Memory B cell (primary cell): ENCODE measurements around the gene FZD2.
"Not testable (repeated sequence)": the region's sequence is repeated elsewhere in the genome, so short reads cannot be mapped to it uniquely, and the experiment has no call there.

Experiments used
- ATAC-seq: fragments of 150-1000 bp; cut with Tn5 transposase; 2 replicates; pipeline ENCODE4 v1.10.0; 2021; ENCODE audit warnings: low read depth, mild to moderate bottlenecking, moderate library complexity
- DNase-seq, 2 donors: peaks; one replicate each; pipeline ENCODE4 v3.0.0; 2022; ENCODE audit warnings: low spot score in 2 of 2
- H3K27ac Mint-ChIP-seq: one replicate; pipeline ENCODE4 v1.8.0; 2022; ENCODE audit warnings: mild to moderate bottlenecking, moderate library complexity, mixed read lengths
- H3K27me3 Mint-ChIP-seq: one replicate; pipeline ENCODE4 v1.8.0; 2022; ENCODE audit warnings: mixed read lengths
- H3K36me3 Mint-ChIP-seq: one replicate; pipeline ENCODE4 v1.8.0; 2022; ENCODE audit warnings: mild to moderate bottlenecking, mixed read lengths
- H3K4me1 Mint-ChIP-seq: one replicate; pipeline ENCODE4 v1.8.0; 2022; ENCODE audit warnings: mixed read lengths
- H3K4me3 Mint-ChIP-seq: one replicate; pipeline ENCODE4 v1.8.0; 2022; ENCODE audit warnings: mild to moderate bottlenecking, moderate library complexity, mixed read lengths
- H3K9me3 Mint-ChIP-seq: one replicate; pipeline ENCODE4 v1.8.0; 2022; ENCODE audit warnings: mixed read lengths

FZD2 gene

DNA sequence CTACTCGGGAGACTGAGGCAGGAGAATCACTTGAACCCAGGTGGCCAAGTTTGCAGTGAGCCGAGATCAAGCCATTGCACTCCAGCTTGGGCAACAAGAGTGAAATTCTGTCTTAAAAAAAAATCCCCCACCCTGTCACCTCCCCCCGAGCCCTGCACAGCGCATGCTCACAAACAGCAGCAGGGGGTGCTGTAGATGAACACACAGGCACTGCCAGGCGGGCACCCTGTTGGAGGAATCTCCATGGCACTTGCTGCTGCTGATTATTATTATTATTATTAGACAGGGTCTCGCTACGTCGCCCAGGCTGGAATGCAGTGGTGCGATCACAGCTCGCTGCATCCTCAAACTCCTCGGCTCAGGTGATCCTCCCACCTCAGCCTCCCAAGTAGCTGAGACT is 24.6 kb downstream of the FZD2 start:
- no peaks in the 10 kb centered on the region for H3K4me1 Mint-ChIP-seq
- no peaks in the 10 kb centered on the region for H3K9me3 Mint-ChIP-seq
- ATAC-seq (peak; percentile 41), DNase-seq (no peak)
- no peaks in the 10 kb centered on the region for H3K36me3 Mint-ChIP-seq
- peaks cover 28% of the 10 kb centered on the region for H3K27me3 Mint-ChIP-seq
- H3K27ac Mint-ChIP-seq, result no peak overlapping the region
- no peak overlapping the region for H3K4me3 Mint-ChIP-seq

DNA sequence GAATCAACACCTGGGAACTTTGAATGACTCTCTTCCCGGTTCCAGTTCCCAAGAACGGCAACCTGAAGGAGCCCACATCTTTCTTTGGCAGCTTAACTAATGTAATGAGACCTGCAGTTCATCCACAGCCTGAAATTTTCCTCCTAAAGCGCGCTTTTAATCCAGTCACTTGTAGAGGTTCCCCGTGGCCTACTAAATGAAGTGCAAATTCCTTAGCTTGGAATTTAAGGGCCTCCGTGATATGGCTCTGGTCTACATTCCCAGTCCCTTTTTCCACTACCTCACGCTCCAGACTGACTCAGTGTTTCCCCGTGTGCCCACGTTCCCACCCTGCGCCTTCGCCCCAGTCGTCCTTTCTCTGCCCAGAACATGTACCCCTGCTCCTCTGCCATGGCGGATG is 27.2 kb downstream of the FZD2 start:
- Mint-ChIP-seq H3K36me3 (no peaks in the 10 kb centered on the region), H3K9me3 (no peaks in the 10 kb centered on the region), H3K4me3 (no peak overlapping the region), H3K4me1 (no peaks in the 10 kb centered on the region), H3K27me3 (peaks cover 22% of the 10 kb centered on the region), H3K27ac (no peak overlapping the region)
- DNase-seq (no peak), ATAC-seq (no peak)

DNA sequence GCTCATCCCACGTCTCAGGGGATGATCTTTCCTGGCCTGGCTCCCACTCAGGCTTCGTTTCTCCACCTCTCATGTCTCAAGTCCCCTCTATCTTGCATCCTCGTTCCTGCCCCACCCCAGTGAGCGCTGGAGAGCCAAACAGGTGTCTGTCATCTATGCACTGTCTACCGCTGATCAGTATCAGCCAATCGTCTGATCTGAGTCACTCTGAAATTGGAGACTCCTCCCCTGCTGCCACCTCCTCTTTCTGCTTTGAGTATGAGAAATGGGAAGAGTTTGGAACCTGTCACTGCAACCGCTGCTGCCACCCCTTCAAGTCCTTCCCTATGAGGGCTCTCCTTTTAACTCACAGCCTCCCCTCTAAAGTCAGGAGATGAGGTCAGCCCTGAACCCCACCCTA is 28.0 kb downstream of the FZD2 start:
- H3K36me3 Mint-ChIP-seq, result no peaks in the 10 kb centered on the region
- H3K27ac Mint-ChIP-seq, result no peak overlapping the region
- no peaks in the 10 kb centered on the region for H3K9me3 Mint-ChIP-seq
- H3K4me1 Mint-ChIP-seq, result no peaks in the 10 kb centered on the region
- ATAC-seq (no peak), DNase-seq (no peak)
- peaks cover 17% of the 10 kb centered on the region for H3K27me3 Mint-ChIP-seq
- H3K4me3 Mint-ChIP-seq, result no peak overlapping the region

DNA sequence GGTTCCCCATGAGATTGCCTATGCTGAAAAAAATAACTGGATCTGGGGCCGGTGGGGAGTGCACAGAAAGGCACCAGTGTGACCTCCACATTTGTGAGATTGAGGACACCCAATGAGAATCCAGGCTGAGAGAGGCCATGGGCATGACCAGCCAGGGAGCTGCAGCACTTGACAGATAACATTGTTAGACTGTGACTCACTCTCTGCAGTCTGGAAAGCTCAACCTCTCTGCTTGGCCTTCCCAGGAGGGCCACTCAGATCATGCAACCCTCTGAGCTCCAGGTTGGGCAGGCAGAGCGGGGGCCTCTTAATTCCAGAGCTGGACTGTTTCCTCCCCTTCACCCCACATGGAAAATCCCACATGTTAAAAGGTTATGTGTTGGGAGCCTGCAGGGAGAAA is 30.1 kb downstream of the FZD2 start:
- DNase-seq (no peak), ATAC-seq (no peak)
- Mint-ChIP-seq H3K36me3 (no peaks in the 10 kb centered on the region), H3K27ac (no peak overlapping the region), H3K4me3 (no peak overlapping the region), H3K9me3 (no peaks in the 10 kb centered on the region), H3K4me1 (no peaks in the 10 kb centered on the region), H3K27me3 (peaks cover 10% of the 10 kb centered on the region)

DNA sequence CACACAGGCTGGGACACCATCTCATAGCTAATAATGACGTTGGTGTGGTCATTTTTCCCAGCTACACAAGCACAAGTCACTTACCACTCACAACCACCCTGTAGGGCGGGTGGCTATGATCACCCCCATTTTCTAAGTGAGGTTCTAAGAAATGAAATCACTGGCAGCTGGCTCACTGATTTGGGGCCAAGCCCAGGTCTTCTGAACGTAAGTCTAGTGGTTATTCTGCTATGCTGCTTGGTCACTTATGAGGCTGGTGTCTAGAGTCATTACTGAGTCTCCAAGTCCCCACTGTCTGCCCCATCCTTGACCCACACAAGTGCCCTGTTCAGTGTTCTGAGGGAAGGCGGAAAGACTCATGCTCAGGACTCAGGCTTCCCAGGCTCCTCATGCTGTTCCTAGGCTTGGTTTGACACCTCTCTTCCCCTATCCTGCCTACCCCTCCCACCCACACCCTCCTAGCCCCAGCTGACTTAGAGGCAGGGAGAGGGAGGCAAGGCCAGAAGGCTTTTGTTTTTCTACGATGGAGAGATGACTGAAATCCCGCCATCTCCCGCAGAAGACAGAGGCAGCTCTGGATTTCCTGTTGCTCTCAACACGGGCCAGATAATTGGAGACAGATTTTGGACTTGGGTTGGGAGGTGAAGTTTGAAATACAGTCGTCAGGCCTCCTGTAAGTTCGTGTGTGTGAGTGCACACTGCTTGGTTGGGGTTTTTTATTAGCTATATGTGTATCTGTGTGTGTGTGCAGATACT is 32.2 kb downstream of the FZD2 start:
- DNase-seq, result no peak
- no peak overlapping the region for H3K27ac Mint-ChIP-seq
- H3K4me3 Mint-ChIP-seq, result no peak overlapping the region
- peaks cover 17% of the 10 kb centered on the region for H3K27me3 Mint-ChIP-seq
- no peak for ATAC-seq
- H3K36me3 Mint-ChIP-seq, result no peaks in the 10 kb centered on the region
- H3K4me1 Mint-ChIP-seq, result no peaks in the 10 kb centered on the region
- H3K9me3 Mint-ChIP-seq, result no peaks in the 10 kb centered on the region

DNA sequence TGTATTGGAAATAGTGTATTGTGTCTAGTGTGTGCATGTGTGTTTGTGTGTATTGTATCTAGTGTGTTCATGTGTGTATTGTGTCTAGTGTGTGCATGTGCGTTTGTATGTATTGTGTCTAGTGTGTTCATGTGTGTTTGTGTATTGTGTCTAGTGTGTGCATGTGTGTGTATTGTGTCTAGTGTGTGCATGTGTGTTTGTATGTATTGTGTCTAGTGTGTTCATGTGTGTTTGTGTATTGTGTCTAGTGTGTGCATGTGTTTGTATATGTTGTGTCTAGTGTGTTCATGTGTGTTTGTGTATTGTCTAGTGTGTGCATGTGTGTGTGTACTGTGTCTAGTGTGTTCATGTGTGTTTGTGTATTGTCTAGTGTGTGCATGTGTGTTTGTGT is 32.8 kb downstream of the FZD2 start:
- peaks cover 16% of the 10 kb centered on the region for H3K27me3 Mint-ChIP-seq
- not testable (repeated sequence) for H3K36me3 Mint-ChIP-seq, H3K4me3 Mint-ChIP-seq, DNase-seq, H3K4me1 Mint-ChIP-seq, H3K27ac Mint-ChIP-seq, H3K9me3 Mint-ChIP-seq, ATAC-seq

DNA sequence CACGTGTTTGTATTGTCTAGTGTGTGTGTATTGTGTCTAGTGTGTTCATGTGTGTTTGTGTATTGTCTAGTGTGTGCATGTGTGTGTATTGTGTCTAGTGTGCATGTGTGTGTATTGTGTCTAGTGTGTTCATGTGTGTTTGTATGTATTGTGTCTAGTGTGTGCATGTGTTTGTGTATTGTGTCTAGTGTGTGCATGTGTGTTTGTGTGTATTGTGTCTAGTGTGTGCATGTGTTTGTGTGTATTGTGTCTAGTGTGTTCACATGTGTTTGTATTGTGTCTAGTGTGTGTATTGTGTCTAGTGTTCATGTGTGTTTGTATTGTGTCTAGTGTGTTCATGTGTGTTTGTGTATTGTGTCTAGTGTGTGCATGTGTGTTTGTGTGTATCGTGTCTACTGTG is 33.5 kb downstream of the FZD2 start:
- H3K4me3 Mint-ChIP-seq, H3K36me3 Mint-ChIP-seq, H3K27ac Mint-ChIP-seq, DNase-seq, ATAC-seq, H3K4me1 Mint-ChIP-seq, H3K9me3 Mint-ChIP-seq: not testable (repeated sequence)
- peaks cover 12% of the 10 kb centered on the region for H3K27me3 Mint-ChIP-seq

DNA sequence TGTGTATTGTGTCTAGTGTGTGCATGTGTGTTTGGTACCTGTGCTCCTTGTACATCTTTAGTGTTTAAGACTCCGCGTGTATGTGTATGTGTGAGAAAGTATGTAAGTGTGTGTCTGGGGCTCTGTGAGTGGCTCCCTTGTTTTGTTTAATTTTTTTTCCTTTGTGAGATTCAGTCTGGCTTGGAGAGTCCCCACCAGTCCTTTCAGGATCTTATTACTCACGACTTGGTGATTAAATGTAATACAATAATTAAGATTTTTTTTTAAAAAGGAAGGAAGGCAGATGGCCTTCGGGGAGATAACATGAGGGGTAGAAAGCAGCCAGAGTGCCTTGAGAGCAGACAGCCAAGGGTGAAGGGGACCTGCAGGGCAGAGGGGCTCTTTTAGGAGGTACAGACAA is 33.9 kb downstream of the FZD2 start:
- Mint-ChIP-seq H3K36me3 (no peaks in the 10 kb centered on the region), H3K9me3 (no peaks in the 10 kb centered on the region), H3K27ac (no peak overlapping the region), H3K27me3 (peaks cover 13% of the 10 kb centered on the region), H3K4me3 (no peak overlapping the region), H3K4me1 (no peaks in the 10 kb centered on the region)
- DNase-seq (no peak), ATAC-seq (no peak)

DNA sequence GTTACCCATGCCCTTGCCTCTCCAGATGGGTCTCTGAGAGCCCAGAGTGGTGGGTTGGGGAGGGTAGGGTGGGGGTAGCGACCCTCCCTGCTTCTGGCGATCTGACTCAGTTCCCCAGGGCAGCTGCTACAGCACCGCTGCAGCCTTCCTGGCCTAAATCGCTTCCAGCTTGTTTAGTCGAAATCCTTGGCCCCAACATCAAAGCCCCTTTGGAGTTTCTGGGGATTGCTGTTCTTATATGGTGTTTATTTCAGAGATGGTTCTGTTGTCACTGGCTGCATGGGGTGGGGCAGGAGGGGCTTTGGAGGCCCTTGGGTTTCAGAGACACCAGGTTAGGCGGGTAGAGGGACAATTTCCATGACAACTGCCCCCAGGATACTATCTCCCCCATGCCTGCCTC is 35.9 kb downstream of the FZD2 start:
- ATAC-seq (no peak), DNase-seq (no peak)
- H3K4me3 Mint-ChIP-seq, result no peak overlapping the region
- H3K4me1 Mint-ChIP-seq, result no peaks in the 10 kb centered on the region
- H3K9me3 Mint-ChIP-seq, result no peaks in the 10 kb centered on the region
- H3K27me3 Mint-ChIP-seq, result peaks cover 17% of the 10 kb centered on the region
- no peaks in the 10 kb centered on the region for H3K36me3 Mint-ChIP-seq
- H3K27ac Mint-ChIP-seq, result no peak overlapping the region

DNA sequence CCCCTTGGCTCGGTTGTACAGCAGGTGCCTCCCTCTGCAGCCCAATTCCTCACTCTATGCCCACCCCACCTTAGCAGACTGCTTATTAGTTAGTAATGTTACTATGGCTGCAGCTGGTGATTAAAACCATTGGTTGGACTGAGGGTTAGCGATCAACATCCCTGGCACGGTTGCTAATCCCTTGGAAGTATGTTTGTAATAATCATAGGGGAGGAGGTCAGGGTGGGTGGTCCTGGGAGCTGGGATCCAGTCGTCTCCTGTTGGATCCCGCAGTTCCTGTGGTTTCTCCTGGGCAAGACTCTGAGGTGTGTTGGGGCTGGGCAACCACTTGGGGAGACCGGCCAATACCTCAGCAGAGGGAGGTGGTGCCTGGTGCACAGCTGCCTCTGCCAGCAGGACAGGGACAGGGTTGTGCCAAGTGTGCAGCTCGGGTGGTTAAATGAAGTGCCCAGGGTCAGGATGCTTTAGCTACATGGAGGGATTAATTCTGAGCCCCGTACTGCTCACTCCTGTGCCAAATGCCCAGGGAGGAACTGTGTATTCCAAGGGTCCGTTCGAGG is 38.0 kb downstream of the FZD2 start:
- Mint-ChIP-seq H3K4me1 (peaks cover 2% of the 10 kb centered on the region), H3K9me3 (no peaks in the 10 kb centered on the region), H3K27ac (no peak overlapping the region), H3K27me3 (peaks cover 17% of the 10 kb centered on the region), H3K4me3 (no peak overlapping the region), H3K36me3 (peaks cover 1% of the 10 kb centered on the region)
- ATAC-seq, result no peak
- no peak for DNase-seq

DNA sequence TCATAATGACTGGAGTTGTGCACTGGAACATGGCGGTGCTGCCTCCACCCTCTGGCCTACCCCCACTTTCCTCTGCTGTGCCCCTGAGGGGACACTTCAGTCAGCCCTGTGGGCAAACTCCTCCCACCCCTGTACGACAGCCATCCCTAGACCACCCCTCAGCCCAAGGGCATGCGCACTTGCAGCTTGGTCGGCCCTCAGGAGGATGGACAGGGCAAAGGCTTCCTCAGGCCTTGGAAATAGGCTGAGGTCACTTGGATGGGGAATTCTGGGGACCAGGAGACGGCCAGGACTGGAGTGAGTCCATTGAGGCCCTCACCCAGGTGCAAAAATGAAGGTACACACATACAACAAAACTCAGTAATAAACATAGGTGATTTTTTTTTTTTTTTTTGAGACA is 41.0 kb downstream of the FZD2 start:
- DNase-seq (no peak), ATAC-seq (no peak)
- Mint-ChIP-seq H3K36me3 (peaks cover 1% of the 10 kb centered on the region), H3K4me1 (peaks cover 2% of the 10 kb centered on the region), H3K4me3 (no peak overlapping the region), H3K27me3 (peaks cover 18% of the 10 kb centered on the region), H3K27ac (no peak overlapping the region), H3K9me3 (no peaks in the 10 kb centered on the region)

DNA sequence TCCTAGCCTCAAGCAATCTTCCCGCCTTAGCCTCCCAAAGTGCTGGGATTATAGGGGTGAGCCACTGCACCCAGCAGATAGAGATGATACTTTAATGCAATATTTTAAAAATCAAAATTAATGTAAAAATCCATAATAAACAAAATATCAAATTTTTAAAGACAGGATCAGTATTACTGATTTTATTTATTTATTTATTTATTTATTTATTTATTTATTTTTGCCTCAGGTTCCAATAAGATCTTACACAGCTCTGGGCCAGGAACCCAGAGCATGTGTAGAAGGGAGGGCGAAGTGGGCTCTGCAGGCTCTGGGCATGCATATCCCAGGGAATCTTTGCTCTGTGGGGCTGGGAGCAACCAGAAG is 41.6 kb downstream of the FZD2 start:
- Mint-ChIP-seq H3K27ac (no peak overlapping the region), H3K4me3 (no peak overlapping the region), H3K4me1 (peaks cover 2% of the 10 kb centered on the region), H3K36me3 (peaks cover 1% of the 10 kb centered on the region), H3K27me3 (peaks cover 14% of the 10 kb centered on the region), H3K9me3 (no peaks in the 10 kb centered on the region)
- DNase-seq, result no peak
- ATAC-seq, result no peak

DNA sequence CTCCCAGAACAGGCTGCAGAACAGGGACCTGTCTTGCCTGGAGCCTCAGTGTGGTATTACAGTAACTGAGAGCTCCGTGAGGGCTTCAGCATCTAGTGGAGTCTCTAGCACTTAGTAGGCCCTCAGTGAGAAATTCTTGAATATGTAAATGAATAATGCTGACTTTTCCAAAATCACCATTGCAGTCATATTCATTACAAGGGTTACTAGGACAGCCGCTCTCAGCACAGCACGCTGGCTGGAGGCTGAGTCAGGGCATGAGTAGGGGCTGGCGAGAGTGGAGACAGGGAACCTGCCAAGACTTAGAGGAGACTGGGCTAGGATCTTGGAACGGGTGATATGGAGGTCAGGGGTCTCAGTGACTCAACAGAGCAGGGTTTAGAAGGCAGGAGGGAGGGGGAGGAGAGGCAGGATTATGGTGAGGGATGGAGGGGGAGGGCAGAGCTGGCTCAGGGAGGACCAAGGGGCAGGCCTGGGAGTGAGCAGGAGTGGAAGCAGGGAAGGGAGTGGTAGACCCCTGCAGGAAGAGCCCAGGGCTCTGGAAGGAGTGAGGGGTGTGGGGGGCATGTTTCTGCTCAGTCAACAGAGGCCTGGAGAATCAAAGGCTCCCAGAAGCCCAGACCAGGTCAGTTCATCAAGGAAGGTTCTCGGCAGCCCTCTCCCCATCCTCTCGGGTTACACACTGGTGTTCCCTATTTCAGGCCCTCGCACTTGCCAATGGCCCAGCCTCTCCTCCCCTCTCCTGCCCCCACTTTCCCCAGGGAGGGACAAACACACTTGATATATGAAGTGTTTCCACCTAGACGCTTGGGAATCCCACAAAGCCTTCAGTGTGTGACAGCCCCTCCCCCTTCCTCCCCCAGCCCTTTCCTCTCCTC is 42.3 kb downstream of the FZD2 start:
- Mint-ChIP-seq H3K27ac (no peak overlapping the region), H3K9me3 (no peaks in the 10 kb centered on the region), H3K36me3 (peaks cover 1% of the 10 kb centered on the region), H3K4me1 (peaks cover 2% of the 10 kb centered on the region), H3K4me3 (no peak overlapping the region), H3K27me3 (peaks cover 12% of the 10 kb centered on the region)
- ATAC-seq, result no peak
- no peak for DNase-seq

DNA sequence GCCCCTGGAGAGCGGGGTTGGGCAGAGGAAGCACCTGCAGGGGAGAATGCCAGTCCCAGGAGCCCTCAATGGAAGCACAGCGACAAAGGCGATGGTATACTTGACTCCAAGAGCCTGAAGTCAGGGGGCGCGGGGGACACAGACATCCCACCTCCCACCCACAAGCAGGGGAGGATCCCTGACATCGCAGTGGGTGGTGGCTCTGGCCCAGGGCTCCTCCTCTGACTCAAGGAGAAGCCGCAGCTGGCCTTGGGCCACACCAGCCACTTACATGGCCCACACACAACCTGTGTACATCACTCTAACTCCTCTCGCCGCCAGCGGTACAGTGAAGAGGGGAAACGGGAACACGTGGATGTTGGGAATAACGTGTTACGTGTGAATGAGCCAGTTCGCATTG is 44.3 kb downstream of the FZD2 start:
- peaks cover 1% of the 10 kb centered on the region for H3K36me3 Mint-ChIP-seq
- ATAC-seq (no peak), DNase-seq (no peak)
- H3K4me3 Mint-ChIP-seq, result no peak overlapping the region
- H3K27ac Mint-ChIP-seq, result no peak overlapping the region
- H3K9me3 Mint-ChIP-seq, result no peaks in the 10 kb centered on the region
- H3K4me1 Mint-ChIP-seq, result peaks cover 2% of the 10 kb centered on the region
- H3K27me3 Mint-ChIP-seq, result peaks cover 14% of the 10 kb centered on the region
